AG09319 (cell line): Measurements from ENCODE around the gene SOHLH2.

Experiments
- DNase-seq: peaks from one replicate; pipeline ENCODE4 v3.0.0-alpha.2; 2010; ENCODE audit warnings: low read depth; ENCODE audit errors: extremely low read depth
- CTCF ChIP-seq: IDR thresholded peaks from 2 replicates; pipeline ENCODE4 v1.5.1; 2011; ENCODE audit warnings: low read depth, mild to moderate bottlenecking, inconsistent platforms, low read length, moderate library complexity

The SOHLH2 gene, protein sequence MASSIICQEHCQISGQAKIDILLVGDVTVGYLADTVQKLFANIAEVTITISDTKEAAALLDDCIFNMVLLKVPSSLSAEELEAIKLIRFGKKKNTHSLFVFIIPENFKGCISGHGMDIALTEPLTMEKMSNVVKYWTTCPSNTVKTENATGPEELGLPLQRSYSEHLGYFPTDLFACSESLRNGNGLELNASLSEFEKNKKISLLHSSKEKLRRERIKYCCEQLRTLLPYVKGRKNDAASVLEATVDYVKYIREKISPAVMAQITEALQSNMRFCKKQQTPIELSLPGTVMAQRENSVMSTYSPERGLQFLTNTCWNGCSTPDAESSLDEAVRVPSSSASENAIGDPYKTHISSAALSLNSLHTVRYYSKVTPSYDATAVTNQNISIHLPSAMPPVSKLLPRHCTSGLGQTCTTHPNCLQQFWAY

GRCh38 chr13:36214163-36214921 lies at the start of gene SOHLH2:
Gene SOHLH2, minus strand, starts transcription at chr13:36214556. Its CDS starts 30 bp downstream, at chr13:36214526.
- no peak for TF ChIP-seq CTCF
- DNase-seq, result no peak

DNA sequence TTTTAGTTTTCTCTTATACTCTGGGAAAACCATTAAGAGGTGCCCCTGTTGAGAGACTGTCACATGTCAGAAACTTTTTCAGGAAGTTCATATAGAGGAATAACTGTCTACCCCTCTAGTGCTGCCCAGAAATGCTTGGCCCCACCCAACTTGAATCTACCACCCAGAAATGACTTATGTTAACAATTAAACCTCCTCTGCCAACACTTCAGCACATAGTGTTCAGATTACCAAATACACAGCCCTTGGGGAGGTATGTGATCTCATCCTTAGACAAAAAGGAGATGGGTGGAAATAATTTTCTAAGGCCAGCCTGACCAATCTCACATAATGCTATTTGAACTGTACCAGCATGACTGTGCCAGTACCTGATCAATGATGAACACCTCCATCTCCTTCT lies 47.6 kb upstream of the SOHLH2 start:
- no peak for TF ChIP-seq CTCF
- DNase-seq, result no peak

DNA sequence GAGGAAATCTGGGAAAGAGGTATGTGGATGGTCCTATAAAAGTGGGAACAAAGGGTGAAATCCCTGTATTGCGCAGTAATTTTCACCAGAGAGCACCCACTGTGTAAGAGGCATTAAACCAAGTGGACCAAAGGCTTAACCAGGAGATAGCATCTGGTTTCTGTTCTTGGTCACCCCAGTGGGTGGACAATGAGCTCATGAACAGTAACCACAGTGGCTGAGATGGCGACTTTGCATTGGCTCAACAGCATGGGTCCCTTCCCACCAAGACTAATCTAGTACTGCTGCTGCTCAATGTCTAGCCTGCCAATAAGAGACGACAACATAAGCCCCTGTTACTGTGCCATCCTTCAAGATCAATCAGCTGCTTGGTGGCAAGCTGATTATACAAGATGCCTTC lies 46.7 kb upstream of the SOHLH2 start:
- TF ChIP-seq CTCF, result no peak
- no peak for DNase-seq

- TF ChIP-seq CTCF, result no peak
- no peak for DNase-seq
Measured at GRCh38 chr13:36259361-36260137, 45.2 kb upstream of the SOHLH2 start.

- TF ChIP-seq CTCF, result no peak
- DNase-seq, result no peak
Measured at GRCh38 chr13:36258831-36259230, 44.5 kb upstream of the SOHLH2 start.

- TF ChIP-seq CTCF, result no peak
- DNase-seq, result no peak
Measured at GRCh38 chr13:36251526-36251925, 37.2 kb upstream of the SOHLH2 start.
